HPDE6-E6E7 (cell line): Measurements from ENCODE around the gene RAB3IL1.

Experiments used
- DNase-seq: peaks from one replicate; pipeline ENCODE4 v3.0.0; 2011; ENCODE audit warnings: missing footprints; ENCODE audit errors: extremely low spot score

The RAB3IL1 gene

DNA sequence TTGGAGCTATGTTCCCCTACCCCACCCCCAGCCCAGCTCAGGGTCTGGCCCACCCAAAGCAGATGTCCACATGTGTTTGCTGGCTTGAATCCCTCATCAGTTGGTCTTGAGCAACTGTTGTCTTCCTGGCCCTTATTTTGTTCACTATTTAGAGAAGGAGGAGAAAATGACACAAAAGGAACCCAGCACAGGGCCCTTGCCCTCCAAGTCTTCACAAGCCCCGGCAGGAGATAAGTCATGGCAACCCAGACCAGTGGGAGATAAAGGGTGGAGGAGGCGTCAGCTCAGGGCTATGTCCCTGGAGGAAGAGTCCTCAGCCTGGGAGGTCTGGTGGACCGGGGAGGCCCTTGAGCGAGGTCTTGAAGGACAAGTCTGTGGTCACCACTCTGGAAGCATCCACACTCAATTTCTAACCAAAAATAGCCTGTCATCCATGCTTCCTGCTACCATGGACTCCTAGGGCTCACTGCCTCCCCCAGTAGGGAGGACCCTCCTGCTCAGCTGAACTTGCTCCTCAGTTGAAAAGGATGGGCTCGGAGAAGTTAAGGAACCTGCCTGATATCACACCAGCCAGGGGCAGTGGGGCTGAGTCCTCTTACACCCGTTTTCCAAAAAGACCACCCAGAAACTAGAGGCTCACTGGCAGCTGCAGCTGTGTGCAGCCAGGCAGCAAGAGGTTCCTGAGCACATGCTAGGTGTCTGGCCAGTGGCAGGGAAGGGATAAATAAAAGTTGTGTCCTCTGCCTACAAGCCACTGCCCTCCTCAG, 1.8 kb upstream of the RAB3IL1 start:
- DNase-seq, result no peak

DNA sequence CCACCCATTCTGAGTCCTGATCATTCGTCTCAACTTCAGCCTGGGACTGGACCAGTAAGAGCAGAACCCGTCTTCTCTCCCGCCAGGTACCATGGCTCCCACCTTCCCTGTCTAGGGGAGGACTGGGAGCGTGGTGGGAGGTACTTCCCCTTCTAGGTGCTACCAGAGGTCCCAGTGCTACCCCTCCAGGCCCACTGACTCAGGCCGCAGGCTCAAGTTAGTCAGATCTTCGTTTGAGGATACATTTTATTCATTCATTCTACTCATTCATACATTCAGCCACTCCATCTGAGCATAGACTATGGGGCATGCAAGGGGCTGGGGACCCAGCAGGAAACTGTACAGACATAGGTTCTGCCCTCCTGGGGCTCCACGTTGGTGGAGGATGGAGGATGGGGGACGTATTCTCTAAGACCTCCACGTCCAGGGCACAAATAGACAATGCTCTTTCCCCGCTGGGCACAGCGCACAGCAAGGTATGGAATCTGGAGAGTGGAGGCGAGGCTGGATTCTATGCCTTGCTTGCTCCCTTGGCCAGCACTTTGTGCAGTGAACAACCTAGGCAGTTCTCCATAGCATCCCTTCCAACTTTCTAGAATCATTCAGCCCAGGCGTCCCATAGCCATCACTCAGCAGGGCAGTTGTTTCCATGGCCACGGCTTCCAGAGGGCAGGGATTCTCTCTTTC, 1.0 kb upstream of the RAB3IL1 start:
- no peak for DNase-seq

DNA sequence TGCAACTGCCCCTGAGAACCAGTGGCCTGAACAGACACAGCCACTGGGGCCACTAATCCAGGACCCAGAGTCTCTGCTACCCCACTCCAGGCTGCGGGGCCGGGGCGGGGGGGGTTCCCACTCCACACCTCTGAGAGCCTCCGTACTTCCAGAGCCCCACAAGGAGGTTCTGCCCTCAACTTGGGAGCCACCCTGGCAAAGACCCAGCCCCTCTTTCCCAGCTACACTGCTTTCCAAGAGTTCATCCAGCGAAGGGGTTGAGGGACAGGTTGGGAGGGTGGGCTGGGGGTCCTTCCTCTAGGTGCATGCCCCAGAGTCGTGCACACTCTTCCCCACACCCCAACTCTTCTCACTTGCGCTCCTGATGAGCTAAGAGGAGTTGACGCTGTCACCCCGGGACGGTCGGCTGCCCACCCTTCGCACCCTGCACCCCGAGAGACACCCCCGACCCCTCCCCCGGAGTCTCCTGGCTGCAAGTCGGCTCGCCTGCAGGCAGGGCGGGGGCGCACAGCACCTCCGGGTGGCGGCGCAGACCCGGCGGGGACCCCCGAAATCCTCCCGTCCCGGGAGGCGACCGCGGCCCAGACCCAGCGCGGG, 531 bp downstream of the RAB3IL1 start:
- no peak for DNase-seq

DNA sequence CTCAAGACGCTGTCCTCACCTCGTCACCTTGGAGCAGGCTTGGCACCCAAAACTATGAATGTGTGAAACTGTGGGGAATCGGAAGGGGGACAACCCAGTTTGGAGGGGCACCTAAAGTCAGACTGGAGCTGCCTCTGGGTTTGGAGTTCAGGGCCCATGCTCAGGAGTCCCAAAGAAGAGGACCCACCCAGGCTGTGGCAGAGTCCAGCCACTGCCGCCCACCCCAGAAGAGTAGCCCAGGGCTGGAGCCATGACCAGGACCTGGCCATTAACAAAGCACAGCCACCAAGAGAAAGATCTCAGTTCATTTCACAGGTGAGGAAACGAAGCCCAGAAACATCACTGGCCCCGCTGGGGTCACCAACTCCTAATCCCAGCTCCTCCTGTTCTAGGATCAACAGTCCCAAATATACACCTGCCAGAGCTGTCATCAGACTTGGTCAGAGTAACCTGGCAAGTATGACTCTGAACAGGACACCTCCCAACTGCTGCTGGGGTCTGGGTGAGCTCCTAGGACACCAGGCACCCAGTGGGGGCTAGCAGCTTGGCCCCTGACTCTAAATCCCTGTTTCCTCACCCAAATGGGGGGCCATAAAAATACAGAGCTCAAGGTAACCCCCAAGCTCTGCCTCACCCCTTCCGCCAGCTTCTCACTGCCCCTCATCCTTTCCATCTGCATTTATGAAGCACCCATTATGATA, 2.7 kb downstream of the RAB3IL1 start:
- DNase-seq, result no peak

DNA sequence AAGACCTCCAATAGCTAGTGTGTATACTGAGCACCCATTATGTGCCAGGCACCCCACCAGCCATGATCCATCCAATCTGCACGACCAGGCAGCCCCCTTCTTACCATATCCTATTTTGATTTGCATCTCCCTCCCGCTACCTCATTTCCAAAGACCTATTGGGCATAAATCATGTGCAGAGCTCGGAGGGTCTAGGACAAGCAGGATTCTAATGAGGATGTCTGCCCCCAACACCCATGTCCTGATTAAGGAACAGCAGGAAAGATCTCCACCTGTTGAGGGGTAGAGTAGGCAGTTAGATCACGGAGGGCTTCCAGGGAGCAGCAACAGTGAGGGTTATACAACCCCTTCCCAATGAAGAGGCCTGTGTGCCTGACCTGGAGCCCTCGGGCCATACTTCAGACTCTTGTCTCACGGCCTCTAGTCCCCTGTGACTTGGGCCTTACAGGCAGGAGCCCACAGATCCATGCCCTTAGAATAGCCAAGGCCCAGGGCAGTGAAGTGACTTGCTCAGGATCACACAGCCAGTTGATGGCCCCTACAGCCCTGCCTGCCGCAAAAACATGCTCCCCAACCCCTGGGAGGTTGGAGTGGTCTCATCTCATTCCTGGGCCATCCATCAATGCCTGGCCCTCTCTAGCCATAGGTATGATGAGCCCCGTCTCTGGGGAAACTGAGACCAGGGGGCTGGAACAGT, 3.5 kb downstream of the RAB3IL1 start:
- DNase-seq, result no peak

DNA sequence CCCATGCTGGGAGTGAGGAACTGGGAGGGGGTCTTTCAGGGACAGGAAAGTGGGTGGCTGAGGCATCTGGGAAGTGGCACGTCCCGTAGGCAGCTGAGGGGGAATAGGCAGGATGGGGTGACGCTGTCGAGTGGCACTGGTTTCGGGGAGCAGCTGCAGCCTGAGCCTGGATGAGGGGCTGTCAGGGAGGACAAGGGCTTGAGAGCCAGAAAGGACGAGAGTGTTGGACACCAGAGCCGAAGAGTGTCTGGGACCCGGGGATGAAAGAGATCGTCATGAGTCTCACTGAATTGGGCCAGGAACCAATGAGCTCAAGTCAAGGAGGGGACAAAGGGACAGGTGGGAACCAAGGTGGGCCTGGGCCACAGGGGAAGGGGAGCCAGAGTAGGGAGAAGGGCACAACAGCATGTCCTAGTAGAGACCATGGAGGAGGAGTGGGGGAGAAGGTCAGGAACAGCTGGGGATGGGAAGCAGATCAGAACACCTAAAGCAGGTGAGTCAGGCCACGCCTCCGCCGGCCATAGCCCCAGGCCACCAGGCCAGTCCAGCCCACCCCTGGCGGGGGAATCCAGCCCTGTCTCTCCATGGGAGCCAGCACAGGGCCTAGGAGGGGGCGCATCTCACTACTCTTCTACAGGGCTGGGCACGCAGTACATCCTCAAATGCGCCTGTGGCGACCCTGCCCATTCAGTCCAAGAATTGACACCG, 4.2 kb downstream of the RAB3IL1 start:
- DNase-seq, result no peak

DNA sequence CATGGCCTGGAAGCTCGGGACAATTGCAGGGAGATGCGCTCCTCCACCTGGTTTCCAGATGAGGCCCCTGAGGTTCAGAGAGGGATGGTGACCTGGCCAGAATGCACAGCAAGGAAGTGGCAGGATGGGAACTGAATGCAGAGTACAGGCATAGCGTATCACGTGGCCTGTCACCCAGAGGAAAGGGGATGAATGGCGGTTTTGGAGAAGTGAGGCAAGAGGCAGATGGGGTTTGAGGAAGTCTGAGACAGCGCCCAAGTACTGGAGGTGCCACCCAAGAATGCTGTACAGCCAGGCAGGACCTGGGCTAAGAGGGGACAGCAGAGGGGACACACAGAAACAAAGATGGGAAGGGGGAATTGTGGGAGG, 4.9 kb downstream of the RAB3IL1 start:
- DNase-seq, result no peak

DNA sequence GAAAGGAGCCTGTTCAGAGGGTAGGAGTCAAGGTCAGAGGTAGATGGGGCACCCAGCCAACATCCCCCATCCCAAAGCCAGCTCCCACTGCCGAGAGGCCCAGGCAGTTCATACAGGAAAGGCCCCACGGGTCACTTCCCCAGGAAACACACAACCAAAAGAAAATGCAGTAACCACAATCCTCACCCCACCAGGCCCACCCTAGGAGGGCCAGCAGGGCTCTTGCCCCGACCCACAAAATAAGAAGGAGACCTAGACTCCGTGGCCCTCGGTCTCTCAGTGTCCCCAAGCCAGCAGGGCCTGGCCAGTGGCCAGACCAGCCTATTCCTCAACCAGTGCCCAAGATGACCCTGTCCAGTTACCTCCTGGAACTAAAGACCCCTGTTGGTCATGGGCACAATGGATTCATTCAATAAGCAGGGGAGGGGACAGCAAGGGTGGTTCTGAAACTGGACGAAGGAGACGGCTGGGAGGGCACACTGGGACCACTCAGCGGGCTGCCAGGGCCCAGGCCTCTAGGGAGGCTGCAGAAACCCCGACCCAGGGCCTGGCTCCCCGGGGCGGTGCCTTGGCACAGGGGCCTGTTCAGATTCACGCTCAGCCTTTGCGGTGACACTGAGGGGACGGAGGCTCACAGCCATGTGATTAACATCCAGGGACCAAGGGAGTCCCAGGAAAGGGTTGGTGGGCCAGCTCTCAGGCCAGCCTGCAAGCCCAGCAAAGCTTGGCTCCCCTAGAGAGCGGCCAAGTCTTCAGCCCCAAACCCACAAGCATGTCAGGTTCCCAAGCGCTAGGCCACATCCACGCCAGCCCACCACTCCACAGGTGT, 5.5 kb downstream of the RAB3IL1 start:
- no peak for DNase-seq

DNA sequence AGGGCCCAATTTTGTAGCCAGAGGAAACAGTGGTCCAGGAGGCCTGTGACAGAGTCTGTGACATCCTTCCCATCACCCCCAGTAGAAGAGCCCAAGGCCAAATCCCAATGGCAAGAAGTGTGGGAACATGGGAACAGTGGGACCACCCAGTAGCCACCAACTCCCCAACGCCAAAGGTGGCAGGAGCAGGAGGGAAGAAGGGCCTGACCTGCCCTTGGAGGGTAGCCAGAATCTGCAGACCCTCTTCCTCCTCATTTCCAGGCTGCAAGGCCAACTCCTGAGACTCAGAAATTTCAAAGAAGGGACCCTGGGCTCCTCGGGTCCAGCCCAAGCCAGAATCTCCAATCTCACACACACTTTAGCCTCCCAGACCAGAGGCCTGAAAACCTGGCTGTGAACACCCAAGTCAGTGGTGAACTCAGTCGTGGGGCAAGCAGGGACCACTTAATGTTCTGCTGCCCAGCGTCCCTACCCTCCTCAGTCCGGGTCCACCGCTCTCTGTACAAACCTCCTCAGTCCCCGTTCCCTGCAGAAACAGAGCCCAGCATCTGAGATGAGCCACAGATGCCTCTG, 6.2 kb downstream of the RAB3IL1 start:
- no peak for DNase-seq

DNA sequence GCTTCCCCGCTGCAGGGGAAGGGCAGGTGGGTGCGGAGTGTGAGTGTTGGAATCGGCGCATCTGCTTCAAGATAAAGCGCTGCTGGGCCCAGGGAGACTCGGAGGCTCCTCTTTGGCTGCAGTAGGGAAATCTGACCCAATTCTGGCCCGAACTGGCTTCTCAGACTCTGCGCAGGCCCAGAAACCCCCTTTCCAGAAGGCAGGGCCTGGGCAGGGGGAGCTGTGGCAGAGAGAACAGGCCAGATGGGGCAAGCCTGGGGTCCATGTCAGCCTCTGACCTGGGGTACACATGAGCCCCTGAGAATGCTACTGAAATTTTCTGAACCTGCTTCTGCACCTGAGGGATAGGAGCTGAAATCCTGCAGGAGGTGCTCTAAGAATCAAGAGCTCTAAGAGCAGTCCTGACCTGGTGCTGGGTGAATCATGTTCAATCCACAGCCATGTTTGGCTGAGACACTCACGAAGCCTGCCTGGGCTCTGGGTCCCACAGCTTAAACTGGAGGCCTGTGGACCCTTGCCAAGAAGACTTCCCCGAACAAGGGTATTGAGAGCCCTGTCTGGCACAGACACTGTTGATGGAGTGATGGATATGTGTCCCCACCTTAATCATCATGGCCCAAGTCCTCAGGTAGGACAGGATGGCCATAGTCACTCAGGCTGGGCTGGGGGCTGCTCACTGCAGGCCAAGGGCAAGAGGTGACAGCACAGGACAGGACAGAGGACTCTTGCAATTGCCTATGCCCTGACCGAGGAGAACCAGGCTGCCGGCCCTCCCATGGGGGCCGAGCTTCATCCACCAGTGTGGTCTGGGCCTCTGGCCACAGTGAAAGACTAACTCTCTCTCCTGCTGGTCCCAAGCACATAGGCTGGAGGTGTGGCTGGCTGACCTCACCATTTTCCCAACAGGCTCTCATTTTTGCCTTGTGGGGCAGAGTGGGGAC, 6.9 kb downstream of the RAB3IL1 start:
- DNase-seq, result no peak

DNA sequence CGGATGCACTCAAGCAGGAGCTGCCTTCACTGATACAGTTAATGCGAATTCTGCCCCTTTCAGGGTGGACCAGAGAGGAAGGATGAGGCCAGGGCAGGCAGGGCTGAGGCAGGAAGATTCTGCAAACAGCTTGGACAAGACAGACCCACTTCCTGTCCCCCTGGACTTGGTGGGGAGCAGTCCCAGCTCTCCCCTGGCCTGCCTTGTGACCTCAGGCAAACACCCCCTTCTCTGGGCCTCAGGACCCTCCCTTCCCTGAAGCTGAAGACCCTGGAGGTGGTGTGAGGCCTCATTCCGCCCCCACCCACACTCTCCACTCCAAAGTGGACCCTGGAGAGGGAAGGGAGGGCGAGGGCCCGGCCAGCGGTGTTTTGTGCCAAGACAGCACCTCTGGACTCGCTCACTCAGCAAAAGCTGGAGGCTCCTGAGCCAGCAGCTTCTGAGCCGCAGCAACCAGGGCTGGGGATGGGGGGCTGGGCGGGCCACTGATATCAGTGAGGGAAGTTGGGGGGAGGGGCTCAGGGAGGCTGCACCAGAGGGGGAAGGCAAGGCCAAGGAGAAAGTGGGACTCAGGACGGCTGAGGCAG, 8.5 kb downstream of the RAB3IL1 start:
- no peak for DNase-seq

DNA sequence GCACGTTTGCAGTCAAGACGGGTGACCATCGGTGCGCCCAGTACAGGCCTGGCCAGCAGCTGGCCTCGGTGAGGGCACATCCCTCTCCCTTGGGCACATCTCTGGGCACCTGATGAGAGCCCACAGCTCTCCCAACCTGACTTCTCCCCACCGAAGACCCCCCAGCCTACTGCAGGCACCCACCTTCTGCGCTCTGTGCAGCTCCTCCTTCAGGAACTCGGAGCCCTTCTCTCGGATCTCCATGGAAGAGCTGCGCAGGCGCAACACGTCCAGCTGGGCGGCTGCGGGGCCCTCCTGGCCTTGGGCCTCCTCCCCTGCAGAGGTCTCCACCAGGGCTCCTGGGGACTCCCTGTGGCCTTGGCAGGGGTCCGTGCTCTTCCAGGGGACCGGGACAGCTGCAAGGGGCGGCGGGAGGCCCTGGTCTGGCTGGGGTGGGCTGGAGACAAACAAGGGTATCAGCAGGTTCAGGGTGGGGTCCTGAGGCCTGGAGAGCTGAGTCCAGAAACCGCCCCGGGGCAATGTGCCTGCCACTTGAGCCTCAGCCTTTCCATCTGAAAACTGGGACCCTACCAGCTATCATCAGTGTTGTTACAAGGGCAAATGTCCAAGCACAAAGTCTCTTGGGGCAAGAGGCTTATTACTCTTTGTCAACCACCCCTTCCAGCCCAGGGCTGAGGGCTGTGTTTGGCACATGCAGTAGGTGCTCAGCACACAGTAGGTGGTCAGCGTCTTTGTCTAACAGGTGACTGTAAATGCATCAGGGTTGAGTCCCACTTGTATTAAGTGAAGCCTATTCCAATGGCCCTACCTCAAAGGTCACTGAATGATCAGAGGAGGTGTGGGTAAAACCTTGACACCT, 9.3 kb downstream of the RAB3IL1 start:
- no peak for DNase-seq

DNA sequence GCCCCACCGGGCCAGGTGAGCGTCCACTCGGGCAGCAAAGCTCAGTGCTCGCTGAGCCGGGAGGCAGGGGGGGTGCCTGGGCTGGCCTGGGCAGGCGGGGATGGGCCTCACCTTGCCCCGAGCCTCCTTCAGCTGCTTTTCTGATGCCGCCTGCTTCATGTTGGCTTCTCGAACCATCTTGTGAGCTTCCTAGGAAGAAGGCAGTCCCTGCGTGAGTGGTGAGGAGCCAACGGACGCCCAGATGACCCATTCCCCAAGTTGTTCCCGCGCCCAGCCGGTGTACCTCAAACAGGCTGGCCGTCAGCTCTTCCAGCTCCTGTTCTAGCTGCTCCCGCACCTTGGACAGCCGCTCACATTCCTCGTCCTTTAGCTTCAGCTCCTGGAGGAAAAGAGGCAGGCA, 10.1 kb downstream of the RAB3IL1 start:
- no peak for DNase-seq

DNA sequence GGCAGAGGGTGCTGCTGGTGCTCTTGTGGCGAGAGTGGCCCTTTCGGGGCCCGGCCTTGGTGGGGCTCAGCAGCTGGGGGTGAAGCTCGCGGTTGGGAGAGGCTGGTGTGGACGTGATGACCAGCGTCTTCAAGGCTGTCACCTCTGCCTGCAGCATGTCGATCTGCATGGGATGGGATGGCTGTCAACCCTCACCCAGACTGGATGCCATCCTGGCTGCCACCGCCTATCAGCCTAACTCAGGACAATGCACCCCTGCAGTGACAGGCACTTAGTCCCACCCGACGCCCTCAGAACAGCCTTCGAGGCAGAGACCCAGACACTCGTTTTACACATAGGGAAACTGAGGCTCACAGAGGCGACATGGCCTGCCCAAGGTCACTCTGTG, 10.8 kb downstream of the RAB3IL1 start:
- no peak for DNase-seq

DNA sequence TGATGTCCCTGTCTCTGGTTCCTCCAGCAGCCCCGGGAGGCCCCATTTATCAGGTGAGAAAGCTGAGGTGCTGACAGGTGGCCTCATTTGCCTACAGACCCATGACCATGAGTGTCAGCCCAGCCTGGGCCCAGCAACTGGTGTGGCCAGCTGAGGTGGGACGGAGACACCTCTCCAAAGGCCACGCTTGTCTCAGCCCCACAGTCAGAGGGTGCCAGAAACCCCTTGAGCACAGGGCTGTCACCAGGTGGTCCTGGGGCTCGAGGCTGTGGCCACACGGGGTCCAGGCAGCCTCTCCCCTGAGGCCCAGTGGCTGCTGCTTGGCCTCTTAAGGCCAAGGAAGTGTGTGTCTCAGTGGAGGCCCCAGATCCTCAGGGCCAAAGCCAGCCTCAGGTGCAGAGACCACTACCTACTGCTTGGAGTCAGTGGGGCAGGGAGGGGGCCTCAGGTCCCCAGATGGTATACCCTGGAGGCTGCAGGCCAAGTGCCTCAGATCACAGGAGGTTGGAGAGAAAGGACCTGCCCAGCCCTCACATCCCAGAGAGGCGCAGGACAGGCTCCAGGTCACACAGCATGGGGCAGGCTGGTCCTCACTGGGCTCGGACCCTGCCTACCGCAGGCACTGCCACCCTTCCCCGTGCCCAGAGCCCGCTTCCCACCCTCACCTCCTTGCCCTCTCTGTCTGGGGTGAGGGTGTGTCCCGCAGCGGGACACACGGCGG, 11.4 kb downstream of the RAB3IL1 start:
- DNase-seq, result no peak

DNA sequence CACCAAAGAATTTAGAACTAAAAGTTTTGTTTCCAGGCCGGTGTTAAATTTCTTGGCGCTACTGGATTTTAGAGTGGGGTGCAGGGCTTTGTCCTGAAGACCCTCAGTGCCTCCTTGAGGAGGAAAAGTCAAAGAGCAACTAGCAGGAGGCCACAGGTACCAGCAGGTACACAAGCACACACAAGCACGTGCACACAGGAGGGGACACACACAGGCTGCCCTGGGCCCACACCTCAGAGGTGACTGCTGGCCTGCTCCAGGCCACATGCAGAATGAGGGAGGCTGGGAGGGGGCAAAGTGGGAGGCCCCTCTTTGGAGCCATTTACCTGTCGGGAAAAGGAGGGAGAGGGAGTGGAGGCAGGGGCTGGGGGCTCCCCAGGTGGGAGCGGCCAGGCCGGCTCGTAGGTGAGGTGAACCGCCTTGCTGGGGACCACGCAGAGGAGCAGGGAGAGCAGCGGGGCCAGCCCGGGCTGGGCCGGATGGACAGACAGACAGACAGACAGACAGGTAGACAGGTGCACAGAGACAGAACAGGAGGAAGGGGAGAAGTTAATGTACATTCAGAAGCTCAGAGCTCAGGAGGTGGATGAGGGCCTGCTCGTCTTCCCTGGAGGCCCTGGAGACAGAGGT, 12.2 kb downstream of the RAB3IL1 start:
- DNase-seq, result no peak
